Thoracic aorta (tissue), 2 donors: ENCODE results near the gene PRSS22. TPM values are rescaled to one million over a fixed set of nuclear protein-coding genes. Genes with fewer than 3 reads are reported as not detected.

Experiments used
- ATAC-seq: fragments of 150-250 bp; one replicate; pipeline ENCODE4 v1.8.0; 2017; ENCODE audit warnings: low read depth; ENCODE audit not compliant: insufficient number of reproducible peaks, low FRiP score
- DNase-seq: peaks from one replicate; pipeline ENCODE4 v3.0.0-alpha.2; 2020; ENCODE audit warnings: low spot score
- H3K27ac ChIP-seq, 2 donors: fragments of 200-600 bp; sonication (generic); 1 replicate in 1 of 2; 2 replicates in 1 of 2; pipeline ENCODE4 v1.5.1; 2016; ENCODE audit warnings: mild to moderate bottlenecking in 2 of 2, moderate library complexity in 2 of 2
- H3K27me3 ChIP-seq: fragments of 200-600 bp; sonication (generic); replicated peaks from 2 replicates; pipeline ENCODE4 v1.6.0; 2016; ENCODE audit warnings: mild to moderate bottlenecking; ENCODE audit not compliant: insufficient read depth
- H3K36me3 ChIP-seq: fragments of 200-600 bp; sonication (generic); one replicate; pipeline ENCODE4 v1.5.1; 2016
- H3K4me1 ChIP-seq, 2 donors: fragments of 200-600 bp; sonication (generic); 1 replicate in 1 of 2; 2 replicates in 1 of 2; pipeline versions ENCODE4 v1.5.1 to v1.6.0; 2016; ENCODE audit warnings: low read depth in 2 of 2, mild to moderate bottlenecking in 1 of 2; ENCODE audit not compliant: control insufficient read depth in 1 of 2
- H3K4me3 ChIP-seq: fragments of 200-600 bp; sonication (generic); 2 replicates; pipeline ENCODE4 v1.5.1; 2016; ENCODE audit warnings: mild to moderate bottlenecking
- H3K9me3 ChIP-seq: fragments of 200-600 bp; sonication (generic); 2 replicates; pipeline ENCODE4 v1.5.1; 2016
- total RNA-seq, 2 donors: library from RNA; depleted of rRNA; stranded (reverse); fragments of >200 nt; gene quantifications; one replicate each; pipeline versions ENCODE4 v1.1.0 to v1.2.3, GENCODE V29; 2016
- TF ChIP-seq, protein P1 (sequence below): fragments of 200-600 bp; sonication (generic); IDR thresholded peaks from one replicate; pipeline ENCODE4 v1.5.1; 2019; ENCODE audit warnings: antibody characterized with exemption

PRSS22 gene
- total RNA-seq, 2 donors from 2014 or later: not detected

DNA sequence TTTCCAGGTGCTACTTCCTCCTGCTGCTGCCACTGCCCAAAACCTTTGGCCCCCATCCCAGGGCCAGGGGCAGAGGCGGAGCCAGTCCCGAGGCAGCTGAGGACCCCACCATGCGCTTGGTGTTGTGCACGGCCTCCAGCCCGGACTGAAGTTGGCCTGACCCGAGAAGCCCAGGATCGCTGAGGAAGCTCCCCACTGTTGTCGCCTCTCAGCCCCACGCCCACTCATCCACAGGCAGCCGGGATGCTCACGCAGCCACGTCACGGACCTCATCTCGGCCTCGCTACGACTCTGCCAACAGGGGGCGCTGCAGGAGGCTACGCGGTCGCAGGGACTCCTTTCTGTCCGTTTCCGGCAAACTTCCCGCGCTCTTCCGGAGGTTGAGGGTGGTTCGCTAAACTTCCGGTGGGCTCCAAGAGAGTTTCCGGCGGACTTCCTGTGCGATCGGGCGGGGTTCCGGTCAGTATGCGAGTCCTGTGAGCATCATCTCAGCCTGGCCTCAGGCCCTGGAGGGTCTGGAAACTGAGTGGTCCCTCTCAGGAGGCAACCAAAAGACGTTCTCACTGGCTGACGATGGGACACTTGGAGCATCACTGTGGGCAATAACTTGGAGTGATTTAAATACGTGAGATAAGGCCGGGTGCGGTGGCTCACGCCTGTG is 15.5 kb downstream of the PRSS22 start:
- Histone ChIP-seq H3K9me3 (no peaks in the 10 kb centered on the region), H3K4me3 (peak overlapping the region; percentile 41), H3K27me3 (no peaks in the 10 kb centered on the region), H3K27ac (no peak overlapping the region), H3K36me3 (no peaks in the 10 kb centered on the region), H3K4me1 (peaks cover 0 to 4% of the 10 kb centered on the region in 2 donors)
- no peak for DNase-seq
- TF ChIP-seq, protein P1, sequence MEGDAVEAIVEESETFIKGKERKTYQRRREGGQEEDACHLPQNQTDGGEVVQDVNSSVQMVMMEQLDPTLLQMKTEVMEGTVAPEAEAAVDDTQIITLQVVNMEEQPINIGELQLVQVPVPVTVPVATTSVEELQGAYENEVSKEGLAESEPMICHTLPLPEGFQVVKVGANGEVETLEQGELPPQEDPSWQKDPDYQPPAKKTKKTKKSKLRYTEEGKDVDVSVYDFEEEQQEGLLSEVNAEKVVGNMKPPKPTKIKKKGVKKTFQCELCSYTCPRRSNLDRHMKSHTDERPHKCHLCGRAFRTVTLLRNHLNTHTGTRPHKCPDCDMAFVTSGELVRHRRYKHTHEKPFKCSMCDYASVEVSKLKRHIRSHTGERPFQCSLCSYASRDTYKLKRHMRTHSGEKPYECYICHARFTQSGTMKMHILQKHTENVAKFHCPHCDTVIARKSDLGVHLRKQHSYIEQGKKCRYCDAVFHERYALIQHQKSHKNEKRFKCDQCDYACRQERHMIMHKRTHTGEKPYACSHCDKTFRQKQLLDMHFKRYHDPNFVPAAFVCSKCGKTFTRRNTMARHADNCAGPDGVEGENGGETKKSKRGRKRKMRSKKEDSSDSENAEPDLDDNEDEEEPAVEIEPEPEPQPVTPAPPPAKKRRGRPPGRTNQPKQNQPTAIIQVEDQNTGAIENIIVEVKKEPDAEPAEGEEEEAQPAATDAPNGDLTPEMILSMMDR: peak; percentile 22
- ATAC-seq: no peak

DNA sequence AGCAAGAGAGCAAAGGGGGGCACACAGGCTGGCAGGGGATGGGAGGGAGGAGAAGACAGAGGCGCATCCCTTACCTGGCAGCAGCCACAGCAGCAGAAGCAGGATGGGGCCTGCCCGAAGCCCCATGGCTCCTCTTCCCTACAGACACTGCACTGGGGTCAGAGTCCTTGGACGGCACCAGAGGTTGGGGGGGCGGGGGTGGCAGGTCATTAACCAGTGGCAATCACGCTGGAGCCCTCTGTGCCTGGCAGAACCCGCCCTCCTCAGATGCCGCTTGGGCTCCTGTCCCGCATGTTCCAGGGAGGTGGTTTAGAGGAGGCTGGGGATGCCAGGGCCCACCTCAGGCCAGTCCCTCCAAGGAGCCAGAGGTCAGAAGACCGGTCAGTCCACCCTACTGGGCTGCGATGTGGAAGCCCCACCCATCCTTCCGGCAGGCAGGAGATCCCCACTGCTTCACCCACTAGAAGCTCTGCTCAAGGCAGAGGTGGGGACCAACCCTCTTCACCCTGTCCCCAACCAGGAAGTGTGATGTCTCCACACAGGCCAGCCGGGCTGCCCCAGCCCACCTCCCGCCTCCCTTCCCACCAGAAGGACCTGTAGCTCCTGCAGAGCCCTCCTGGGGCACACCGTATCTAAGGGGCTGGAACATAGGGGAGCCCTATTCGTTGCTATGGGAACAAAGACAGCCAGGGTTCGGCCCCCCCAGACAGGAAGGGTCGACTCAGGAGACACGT is 16.2 kb downstream of the PRSS22 start:
- Histone ChIP-seq H3K4me3 (peak overlapping the region; percentile 41), H3K27me3 (no peaks in the 10 kb centered on the region), H3K9me3 (no peaks in the 10 kb centered on the region), H3K36me3 (no peaks in the 10 kb centered on the region), H3K4me1 (peaks cover 0 to 4% of the 10 kb centered on the region in 2 donors), H3K27ac (no peak overlapping the region)
- DNase-seq (no peak), ATAC-seq (no peak)
- TF ChIP-seq, protein P1: no peak

DNA sequence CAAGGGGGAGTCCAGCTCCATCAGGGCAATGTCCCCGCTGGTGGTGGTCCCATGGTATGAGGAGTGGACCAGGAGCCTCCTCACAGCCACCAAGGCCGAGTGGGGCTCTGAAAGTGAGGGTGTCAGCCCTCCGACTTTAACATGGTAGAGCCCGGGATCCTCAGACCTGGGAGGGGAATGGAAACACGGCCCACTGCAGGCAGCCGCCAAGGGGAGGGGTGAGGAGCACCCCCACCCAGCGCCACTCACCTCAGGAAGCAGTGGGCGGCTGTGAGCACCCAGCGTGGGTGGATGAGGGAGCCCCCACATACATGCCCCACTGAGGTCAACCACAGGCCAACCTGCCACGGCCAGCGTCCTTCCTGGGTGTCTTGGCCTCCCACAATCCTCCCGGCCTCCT is 17.1 kb downstream of the PRSS22 start:
- DNase-seq: no peak

DNA sequence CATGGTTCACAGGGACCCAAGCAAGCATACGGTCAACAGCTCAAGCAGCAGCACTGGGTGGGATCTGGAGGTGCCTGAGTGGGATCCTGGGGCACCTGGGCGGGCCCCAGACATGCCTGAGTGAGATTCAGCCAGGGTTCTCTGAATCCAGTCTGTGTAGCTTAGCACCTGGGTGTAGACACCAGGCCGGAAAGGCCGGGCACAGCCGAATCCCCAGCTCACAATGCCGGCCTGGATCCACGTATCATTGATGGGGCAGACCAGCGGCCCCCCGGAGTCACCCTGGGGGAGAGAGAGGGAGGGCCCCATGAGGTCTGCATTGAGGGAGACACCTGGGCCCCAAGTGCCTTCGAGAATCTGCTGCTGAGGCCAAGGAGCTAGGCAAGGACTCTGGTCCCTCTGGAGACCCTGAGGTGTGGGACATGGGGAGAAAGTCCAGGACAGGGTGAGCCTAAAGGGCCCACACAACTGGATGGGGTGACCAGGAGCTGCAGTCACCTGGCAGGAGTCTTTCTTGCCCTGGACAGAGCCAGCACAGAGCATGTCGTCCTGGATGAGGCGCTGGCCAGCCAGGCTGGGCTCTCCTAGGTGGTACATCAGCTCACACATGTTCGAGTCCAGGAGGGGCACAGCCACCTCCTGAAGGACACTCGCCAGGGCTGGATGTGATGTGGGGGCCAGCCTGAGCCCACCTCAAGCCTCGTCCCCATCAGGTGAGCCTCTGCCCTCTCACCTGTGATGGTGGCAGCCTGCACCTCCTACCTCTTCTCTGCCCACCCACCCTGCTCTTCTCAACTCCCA is 18.1 kb downstream of the PRSS22 start:
- no peaks in the 10 kb centered on the region for H3K27me3 ChIP-seq
- peaks cover 0 to 9% of the 10 kb centered on the region in 2 donors for H3K4me1 ChIP-seq
- ATAC-seq: no peak
- no peaks in the 10 kb centered on the region for H3K36me3 ChIP-seq
- no peak for DNase-seq
- TF ChIP-seq, protein P1: no peak
- no peaks in the 10 kb centered on the region for H3K9me3 ChIP-seq
- H3K4me3 ChIP-seq: no peak overlapping the region
- H3K27ac ChIP-seq: no peak overlapping the region

More for the DNA sequence above, 17.1 kb downstream of the PRSS22 start:
- no peaks in the 10 kb centered on the region for H3K9me3 ChIP-seq
- TF ChIP-seq, protein P1: no peak
- H3K27ac ChIP-seq: no peak overlapping the region
- no peaks in the 10 kb centered on the region for H3K27me3 ChIP-seq
- H3K4me3 ChIP-seq: no peak overlapping the region
- H3K36me3 ChIP-seq: no peaks in the 10 kb centered on the region
- peaks cover 0 to 4% of the 10 kb centered on the region in 2 donors for H3K4me1 ChIP-seq
- ATAC-seq: no peak

DNA sequence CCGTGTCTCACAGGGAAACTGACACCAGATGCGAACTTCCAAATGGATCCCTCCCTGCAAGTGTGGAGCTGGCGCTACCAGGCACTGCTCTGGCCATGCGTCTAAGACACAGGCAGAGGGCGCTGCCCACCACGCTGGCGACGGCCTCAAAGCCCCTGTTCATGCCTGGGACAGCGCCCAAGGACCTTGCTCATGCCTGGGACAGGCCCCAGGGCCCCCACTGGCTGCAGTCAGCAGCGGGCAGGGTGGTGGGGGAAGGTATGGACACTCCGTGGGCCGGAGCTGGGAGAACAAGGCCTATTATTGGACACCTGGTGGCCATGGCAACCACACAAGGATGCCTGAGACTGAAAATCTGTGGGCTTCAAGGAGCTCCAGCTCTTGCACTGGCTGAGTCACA is 19.0 kb downstream of the PRSS22 start:
- ATAC-seq (no peak), DNase-seq (no peak)
- Histone ChIP-seq H3K4me1 (peaks cover 0 to 9% of the 10 kb centered on the region in 2 donors), H3K36me3 (no peaks in the 10 kb centered on the region), H3K27me3 (no peaks in the 10 kb centered on the region), H3K4me3 (no peak overlapping the region), H3K27ac (no peak overlapping the region), H3K9me3 (no peaks in the 10 kb centered on the region)
- TF ChIP-seq, protein P1: peak; percentile 28
